ENCODE data around the gene EXD1. TPM values are rescaled to one million over a fixed set of nuclear protein-coding genes. Genes with fewer than 3 reads are reported as not detected.
"Not testable (repeated sequence)": the region's sequence is repeated elsewhere in the genome, so short reads cannot be mapped to it uniquely, and the experiment has no call there.

The EXD1 gene
- total RNA-seq, 1 donor from 2014 or later, result 0.17 TPM

GRCh38 chr15:41235929-41236328 lies 5.4 kb upstream of the EXD1 start:
- Histone ChIP-seq H3K4me3 (ENCODE audit: low read depth, low read length) (no peak overlapping the region), H3K27me3 (ENCODE audit: control insufficient read depth, insufficient read depth, low read length) (no peaks in the 10 kb centered on the region), H3K36me3 (ENCODE audit: control insufficient read depth, insufficient read depth, low read length) (no peaks in the 10 kb centered on the region)
- TF ChIP-seq CTCF (IDR thresholded peaks at IDR 0.05; ENCODE audit: insufficient read depth, low read length, poor library complexity, severe bottlenecking), result no peak
- DNase-seq (ENCODE audit: low read depth), result no peak

- not testable (repeated sequence) for H3K4me3 ChIP-seq (ENCODE audit: low read depth, low read length); H3K36me3 ChIP-seq (ENCODE audit: control insufficient read depth, insufficient read depth, low read length); H3K27me3 ChIP-seq (ENCODE audit: control insufficient read depth, insufficient read depth, low read length); DNase-seq (ENCODE audit: low read depth)
These were observed 4.7 kb upstream of the EXD1 start for GRCh38 chr15:41235228-41235627.

GRCh38 chr15:41233367-41233771 lies 2.8 kb upstream of the EXD1 start:
- DNase-seq (ENCODE audit: low read depth), result peak; percentile 21
- no peak for TF ChIP-seq CTCF (IDR thresholded peaks at IDR 0.05; ENCODE audit: insufficient read depth, low read length, poor library complexity, severe bottlenecking)
- H3K4me3 ChIP-seq (ENCODE audit: low read depth, low read length), result no peak overlapping the region
- H3K36me3 ChIP-seq (ENCODE audit: control insufficient read depth, insufficient read depth, low read length), result no peaks in the 10 kb centered on the region
- no peaks in the 10 kb centered on the region for H3K27me3 ChIP-seq (ENCODE audit: control insufficient read depth, insufficient read depth, low read length)

- TF ChIP-seq CTCF (IDR thresholded peaks at IDR 0.05; ENCODE audit: insufficient read depth, low read length, poor library complexity, severe bottlenecking), result no peak
These were observed 1.1 kb upstream of the EXD1 start for GRCh38 chr15:41231422-41232226.

GRCh38 chr15:41230345-41230649 lies 260 bp downstream of the EXD1 start:
- Histone ChIP-seq H3K36me3 (ENCODE audit: control insufficient read depth, insufficient read depth, low read length) (no peaks in the 10 kb centered on the region), H3K27me3 (ENCODE audit: control insufficient read depth, insufficient read depth, low read length) (no peaks in the 10 kb centered on the region), H3K4me3 (ENCODE audit: low read depth, low read length) (peak overlapping the region; percentile 21)
- DNase-seq (ENCODE audit: low read depth), result no peak
- no peak for TF ChIP-seq CTCF (IDR thresholded peaks at IDR 0.05; ENCODE audit: insufficient read depth, low read length, poor library complexity, severe bottlenecking)

More at GRCh38 chr15:41231422-41232226, 1.1 kb upstream of the EXD1 start:
- Histone ChIP-seq H3K4me3 (ENCODE audit: low read depth, low read length) (peak overlapping the region; percentile 87), H3K36me3 (ENCODE audit: control insufficient read depth, insufficient read depth, low read length) (no peaks in the 10 kb centered on the region), H3K27me3 (ENCODE audit: control insufficient read depth, insufficient read depth, low read length) (no peaks in the 10 kb centered on the region)
- no peak for DNase-seq (ENCODE audit: low read depth)

GRCh38 chr15:41219381-41219780 lies 11.2 kb downstream of the EXD1 start:
- H3K4me3 ChIP-seq (ENCODE audit: low read depth, low read length), result no peak overlapping the region
- no peaks in the 10 kb centered on the region for H3K27me3 ChIP-seq (ENCODE audit: control insufficient read depth, insufficient read depth, low read length)
- TF ChIP-seq CTCF (IDR thresholded peaks at IDR 0.05; ENCODE audit: insufficient read depth, low read length, poor library complexity, severe bottlenecking), result no peak
- no peak for DNase-seq (ENCODE audit: low read depth)
- H3K36me3 ChIP-seq (ENCODE audit: control insufficient read depth, insufficient read depth, low read length), result no peaks in the 10 kb centered on the region

Measured in kidney epithelial cell (primary cell).